Spinal cord (tissue), 10 donors: ENCODE measurements around the gene FRMD8. TPM values are rescaled to one million over a fixed set of nuclear protein-coding genes. Genes with fewer than 3 reads are reported as not detected.
"Not testable (repeated sequence)": the region's sequence is repeated elsewhere in the genome, so short reads cannot be mapped to it uniquely, and the experiment has no call there.

Source experiments
- DNase-seq, 6 donors: peaks; one replicate each; pipeline versions ENCODE4 v3.0.0 to v3.0.0-alpha.2; 2013 to 2015; ENCODE audit warnings: low spot score in 6 of 6, low read depth in 4 of 6
- H3K27ac ChIP-seq: one replicate; pipeline ENCODE4 v1.5.1; 2013; ENCODE audit warnings: low read depth, low read length, control low read depth
- H3K27me3 ChIP-seq: one replicate; pipeline ENCODE4 v1.6.1; 2013; ENCODE audit warnings: low read length; ENCODE audit not compliant: control insufficient read depth, insufficient read depth
- H3K36me3 ChIP-seq: one replicate; pipeline ENCODE4 v1.6.1; 2013; ENCODE audit warnings: low read length; ENCODE audit not compliant: control insufficient read depth, insufficient read depth
- H3K4me1 ChIP-seq: one replicate; pipeline ENCODE4 v1.6.1; 2013; ENCODE audit warnings: low read length; ENCODE audit not compliant: control insufficient read depth, insufficient read depth
- H3K4me3 ChIP-seq: one replicate; pipeline ENCODE4 v1.5.1; 2013; ENCODE audit warnings: low read depth, low read length, control low read depth
- H3K9me3 ChIP-seq: one replicate; pipeline ENCODE4 v1.6.1; 2013; ENCODE audit warnings: low read length; ENCODE audit not compliant: control insufficient read depth, insufficient read depth
- WGBS: methylation state at CpG from one replicate; pipeline ENCODE4 v1.1.5; 2013; ENCODE audit warnings: missing lambda C conversion rate; ENCODE audit not compliant: insufficient coverage; 5-methylcytosine and 5-hydroxymethylcytosine counted together
- polyA plus RNA-seq, 2 donors: library from polyadenylated mRNA; unstranded; fragments of 120-200 nt; gene quantifications; one replicate each; pipeline ENCODE4 v1.2.1, GENCODE V29; 2013; ENCODE audit not compliant: insufficient read length in 2 of 2
- total RNA-seq, 2 donors: library from RNA; depleted of rRNA in 1 of 2; stranded (reverse); fragments of 120-200 nt in 1 of 2; fragments of >200 nt in 1 of 2; gene quantifications; one replicate each; pipeline versions ENCODE4 v1.2.3 to v1.2.4, GENCODE V29; 2013 to 2014
- donor health status: healthy.

FRMD8 gene
- total and polyA plus RNA-seq, 4 donors = 16.3 to 19.3 (median 17.7) TPM

- 96% methylated on average over 23 of the region's 24 CpGs for WGBS
- H3K9me3 ChIP-seq = no peaks in the 10 kb centered on the region
- no peak overlapping the region for H3K27ac ChIP-seq
- no peak overlapping the region for H3K4me3 ChIP-seq
- peaks cover 64% of the 10 kb centered on the region for H3K36me3 ChIP-seq
- DNase-seq = no peak
- H3K4me1 ChIP-seq = peaks cover 5% of the 10 kb centered on the region
- H3K27me3 ChIP-seq = no peaks in the 10 kb centered on the region
Observed at GRCh38 chr11:65404638-65405339, 18.4 kb downstream of the FRMD8 start.

DNA sequence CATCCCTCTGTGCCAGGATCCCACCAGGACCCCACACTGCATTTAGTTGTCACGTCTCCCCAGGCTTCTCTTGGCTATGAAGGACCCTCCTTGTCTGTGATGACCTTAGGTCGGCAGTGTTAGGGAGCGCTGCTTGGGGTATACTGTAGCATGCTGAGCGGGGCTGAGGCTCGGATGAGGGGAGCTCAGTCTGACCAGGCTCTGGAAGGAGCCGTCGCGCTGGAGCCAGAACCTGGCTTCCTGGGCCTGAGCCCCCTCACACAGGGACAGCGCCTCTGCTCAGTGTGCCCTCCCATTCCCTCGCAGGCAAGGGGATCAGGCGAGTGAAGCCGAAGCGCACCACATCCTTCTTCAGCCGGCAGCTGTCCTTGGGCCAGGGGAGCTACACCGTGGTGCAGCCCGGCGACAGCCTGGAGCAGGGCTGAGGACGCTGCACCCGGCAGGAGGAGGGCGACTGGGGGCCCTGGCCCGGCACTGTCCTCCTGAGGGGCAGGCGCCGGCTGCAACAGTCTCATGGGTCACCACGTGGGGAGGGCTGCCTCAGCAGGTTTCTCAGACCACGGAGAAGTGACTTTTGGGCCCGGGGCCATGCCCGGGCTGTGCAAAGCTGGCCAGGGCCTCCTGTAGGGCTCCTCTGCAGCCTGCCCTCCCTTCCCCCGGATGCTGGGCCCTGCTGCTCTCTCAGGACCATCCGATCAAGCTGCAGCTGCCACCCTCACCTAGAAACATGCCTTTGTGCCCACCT lies 24.7 kb downstream of the FRMD8 start:
- peaks cover 56% of the 10 kb centered on the region for H3K36me3 ChIP-seq
- WGBS = 81% methylated on average over 29 of the region's 29 CpGs
- H3K27me3 ChIP-seq = no peaks in the 10 kb centered on the region
- H3K4me3 ChIP-seq = no peak overlapping the region
- peaks cover 38% of the 10 kb centered on the region for H3K4me1 ChIP-seq
- H3K9me3 ChIP-seq = no peaks in the 10 kb centered on the region
- DNase-seq = no peak
- H3K27ac ChIP-seq = no peak overlapping the region

DNA sequence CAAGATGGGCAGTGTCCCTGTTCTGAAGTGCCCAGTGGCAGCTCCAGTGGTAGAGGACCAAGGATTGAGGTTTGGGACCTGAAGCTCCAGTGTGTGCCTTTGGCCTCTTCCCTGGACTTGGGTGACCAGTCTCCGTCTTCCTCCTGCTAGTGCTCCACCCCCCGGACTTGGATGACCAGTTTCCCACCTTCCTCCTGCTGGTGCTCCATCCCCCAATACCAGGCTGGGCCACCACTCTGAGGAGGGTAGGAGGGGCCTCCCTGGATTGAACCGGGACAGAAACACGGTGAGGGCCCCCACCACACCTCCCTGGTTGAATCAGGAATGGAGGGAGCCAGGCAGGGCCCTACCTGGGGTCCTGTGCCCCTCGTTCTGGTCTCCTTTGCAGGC lies 25.2 kb downstream of the FRMD8 start:
- Histone ChIP-seq H3K27ac (no peak overlapping the region), H3K4me1 (peaks cover 44% of the 10 kb centered on the region), H3K9me3 (no peaks in the 10 kb centered on the region), H3K36me3 (peaks cover 53% of the 10 kb centered on the region), H3K27me3 (no peaks in the 10 kb centered on the region), H3K4me3 (no peak overlapping the region)
- no peak for DNase-seq
- 94% methylated on average over 3 of the region's 5 CpGs for WGBS

DNA sequence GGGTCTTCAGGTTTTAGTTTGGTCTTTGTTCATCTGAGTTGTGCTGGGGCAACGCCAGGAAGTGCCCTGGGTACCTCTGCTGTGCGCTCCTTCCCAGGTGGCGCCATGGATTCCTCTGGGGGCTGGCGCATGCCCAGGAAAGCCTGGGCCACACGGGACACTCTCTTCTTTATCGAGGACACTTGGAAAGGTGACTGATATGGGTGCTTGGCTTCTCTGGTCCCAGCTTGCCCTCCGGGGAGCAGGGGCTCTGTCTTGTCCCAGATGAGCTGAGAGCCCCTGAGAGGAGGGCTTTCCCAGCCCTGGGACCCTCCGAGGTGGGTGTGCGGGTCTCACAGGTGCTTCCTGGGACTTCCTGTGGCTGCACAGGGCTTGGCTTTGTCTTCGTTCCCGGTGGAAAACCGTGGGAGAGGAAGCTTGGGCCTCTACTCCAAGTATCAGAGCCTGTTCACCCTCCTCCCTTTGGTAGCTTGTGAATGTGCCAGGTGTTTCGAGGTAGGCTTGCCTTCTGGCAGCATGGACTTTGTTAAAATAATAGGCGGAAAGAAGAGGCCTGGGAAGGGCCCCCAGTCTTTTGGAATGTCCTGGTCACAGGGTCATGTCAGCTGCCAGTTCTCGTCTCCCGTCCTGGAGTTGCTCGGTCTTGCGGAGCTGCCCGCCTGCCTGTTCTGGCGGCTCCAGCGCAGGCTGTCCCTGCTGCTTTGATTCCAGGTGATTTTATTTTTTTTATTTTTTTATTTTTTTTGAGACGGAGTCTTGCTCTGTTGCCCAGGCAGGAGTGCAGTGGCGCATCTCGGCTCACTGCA lies 26.0 kb downstream of the FRMD8 start:
- H3K4me3 ChIP-seq = no peak overlapping the region
- no peak for DNase-seq
- H3K27ac ChIP-seq = no peak overlapping the region
- no peaks in the 10 kb centered on the region for H3K9me3 ChIP-seq
- peaks cover 52% of the 10 kb centered on the region for H3K4me1 ChIP-seq
- H3K36me3 ChIP-seq = peaks cover 53% of the 10 kb centered on the region
- WGBS = 83% methylated on average over 19 of the region's 24 CpGs
- H3K27me3 ChIP-seq = no peaks in the 10 kb centered on the region

GRCh38 chr11:65413077-65413664 lies 26.7 kb downstream of the FRMD8 start:
- 91% methylated on average over 12 of the region's 15 CpGs for WGBS
- DNase-seq = not testable (repeated sequence)

GRCh38 chr11:65414776-65415498 lies 28.5 kb downstream of the FRMD8 start:
- no peak overlapping the region for H3K4me3 ChIP-seq
- 83% methylated on average over 11 of the region's 11 CpGs for WGBS
- no peaks in the 10 kb centered on the region for H3K27me3 ChIP-seq
- H3K4me1 ChIP-seq = peaks cover 77% of the 10 kb centered on the region
- H3K36me3 ChIP-seq = peaks cover 32% of the 10 kb centered on the region
- no peak for DNase-seq
- H3K9me3 ChIP-seq = no peaks in the 10 kb centered on the region
- H3K27ac ChIP-seq = no peak overlapping the region

More at GRCh38 chr11:65413077-65413664, 26.7 kb downstream of the FRMD8 start:
- peaks cover 47% of the 10 kb centered on the region for H3K36me3 ChIP-seq
- not testable (repeated sequence) for H3K4me3 ChIP-seq, H3K27ac ChIP-seq, H3K9me3 ChIP-seq, H3K27me3 ChIP-seq
- H3K4me1 ChIP-seq = peaks cover 59% of the 10 kb centered on the region

DNA sequence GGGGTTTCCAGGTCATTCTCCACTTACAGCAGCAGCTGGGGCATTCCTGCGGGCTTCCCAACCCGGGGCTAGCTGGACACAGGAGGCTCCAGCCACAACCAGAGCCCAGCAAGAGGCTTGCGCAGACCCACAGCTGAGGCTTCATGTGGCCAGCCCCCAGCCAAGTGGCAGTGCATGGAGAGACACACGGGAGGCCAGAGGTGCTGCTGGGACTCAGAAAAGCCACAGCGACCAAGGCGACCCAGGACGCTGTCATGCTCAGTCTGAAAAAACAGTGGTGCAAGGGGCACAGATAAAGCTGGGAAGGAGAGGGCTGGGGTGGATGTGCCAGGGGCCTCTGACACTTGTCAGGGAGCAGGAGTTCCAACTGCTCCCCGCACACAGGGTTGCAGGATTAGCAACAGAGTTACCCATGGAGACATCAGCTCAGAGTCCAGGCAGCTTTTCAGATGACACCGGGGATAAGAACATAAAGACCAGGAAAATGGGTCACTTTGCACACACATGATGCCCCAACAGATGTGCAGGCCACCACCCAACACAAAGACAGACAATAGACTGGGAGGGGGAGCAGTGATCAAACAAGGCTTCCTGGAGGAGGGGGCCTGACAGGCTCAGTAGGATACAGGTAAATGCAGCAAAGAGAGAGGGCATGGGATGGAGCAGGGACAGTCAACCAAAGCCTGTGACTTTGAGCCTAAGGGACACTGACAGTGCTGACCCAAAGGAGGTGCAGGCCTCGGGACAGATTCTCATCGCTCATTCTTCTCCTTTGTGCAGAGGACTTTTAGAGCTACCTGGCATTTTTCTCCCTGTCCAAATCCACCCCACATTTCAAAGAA lies 29.3 kb downstream of the FRMD8 start:
- H3K36me3 ChIP-seq = peaks cover 31% of the 10 kb centered on the region
- DNase-seq = no peak
- H3K4me3 ChIP-seq = peak overlapping the region; percentile 36
- H3K4me1 ChIP-seq = peaks cover 84% of the 10 kb centered on the region
- H3K27ac ChIP-seq = peak overlapping the region; percentile 99
- no peaks in the 10 kb centered on the region for H3K9me3 ChIP-seq
- H3K27me3 ChIP-seq = no peaks in the 10 kb centered on the region
- 63% methylated on average over 9 of the region's 11 CpGs for WGBS

- Histone ChIP-seq H3K27me3 (no peaks in the 10 kb centered on the region), H3K27ac (peak overlapping the region; percentile 99), H3K4me1 (peaks cover 86% of the 10 kb centered on the region), H3K9me3 (no peaks in the 10 kb centered on the region), H3K4me3 (peak overlapping the region; percentile 36), H3K36me3 (peaks cover 25% of the 10 kb centered on the region)
- WGBS = 5% methylated on average over 18 of the region's 18 CpGs
- peak in 5 of 6 donors; percentile 72 to 95 (median 77) for DNase-seq
Observed at GRCh38 chr11:65416341-65416824, 29.9 kb downstream of the FRMD8 start.
